Stimulated activated CD4-positive, alpha-beta T cell treated with anti-CD3 and anti-CD28 coated beads, Interleukin-4, amount 100 ng/mL, for 1 hour (primary cell): Measurements from ENCODE around the gene UNK.
"Not testable (repeated sequence)": the region's sequence is repeated elsewhere in the genome, so short reads cannot be mapped to it uniquely, and the experiment has no call there.

Experiments used
- DNase-seq: peaks from one replicate; pipeline ENCODE4 v3.0.0-alpha.2; 2020

Gene UNK

DNA sequence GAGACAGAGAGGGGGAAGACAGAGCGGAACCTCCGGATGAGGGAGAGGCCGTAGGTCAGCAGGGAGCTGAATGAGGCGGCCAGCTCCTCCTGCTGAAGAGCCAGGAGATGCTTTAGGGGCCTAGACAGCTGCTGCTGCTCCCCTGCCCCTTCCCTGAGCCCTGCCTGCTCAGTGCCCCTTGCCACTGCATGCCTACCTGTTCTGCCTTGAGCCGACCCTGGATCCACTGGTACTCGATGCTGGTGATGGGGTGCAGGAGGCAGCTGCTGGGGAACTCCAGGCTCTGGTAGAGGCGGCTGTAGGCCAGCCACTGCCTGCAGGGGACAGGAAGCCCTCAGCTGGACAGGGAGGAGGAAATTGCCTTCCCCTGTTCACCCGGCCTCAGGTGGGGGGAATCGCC lies 52.0 kb downstream of the UNK start:
- DNase-seq, result no peak

- no peak for DNase-seq
These were observed 53.3 kb downstream of the UNK start for GRCh38 chr17:75837899-75838298.

GRCh38 chr17:75838410-75838809 lies 53.8 kb downstream of the UNK start:
- DNase-seq, result no peak

GRCh38 chr17:75839942-75840798 lies 55.6 kb downstream of the UNK start:
- DNase-seq, result no peak

- no peak for DNase-seq
These were observed 56.2 kb downstream of the UNK start for GRCh38 chr17:75840799-75841164.

- no peak for DNase-seq
These were observed 57.8 kb downstream of the UNK start for GRCh38 chr17:75842411-75842810.

GRCh38 chr17:75842963-75843576 lies 58.5 kb downstream of the UNK start:
- DNase-seq, result peak; percentile 40

DNA sequence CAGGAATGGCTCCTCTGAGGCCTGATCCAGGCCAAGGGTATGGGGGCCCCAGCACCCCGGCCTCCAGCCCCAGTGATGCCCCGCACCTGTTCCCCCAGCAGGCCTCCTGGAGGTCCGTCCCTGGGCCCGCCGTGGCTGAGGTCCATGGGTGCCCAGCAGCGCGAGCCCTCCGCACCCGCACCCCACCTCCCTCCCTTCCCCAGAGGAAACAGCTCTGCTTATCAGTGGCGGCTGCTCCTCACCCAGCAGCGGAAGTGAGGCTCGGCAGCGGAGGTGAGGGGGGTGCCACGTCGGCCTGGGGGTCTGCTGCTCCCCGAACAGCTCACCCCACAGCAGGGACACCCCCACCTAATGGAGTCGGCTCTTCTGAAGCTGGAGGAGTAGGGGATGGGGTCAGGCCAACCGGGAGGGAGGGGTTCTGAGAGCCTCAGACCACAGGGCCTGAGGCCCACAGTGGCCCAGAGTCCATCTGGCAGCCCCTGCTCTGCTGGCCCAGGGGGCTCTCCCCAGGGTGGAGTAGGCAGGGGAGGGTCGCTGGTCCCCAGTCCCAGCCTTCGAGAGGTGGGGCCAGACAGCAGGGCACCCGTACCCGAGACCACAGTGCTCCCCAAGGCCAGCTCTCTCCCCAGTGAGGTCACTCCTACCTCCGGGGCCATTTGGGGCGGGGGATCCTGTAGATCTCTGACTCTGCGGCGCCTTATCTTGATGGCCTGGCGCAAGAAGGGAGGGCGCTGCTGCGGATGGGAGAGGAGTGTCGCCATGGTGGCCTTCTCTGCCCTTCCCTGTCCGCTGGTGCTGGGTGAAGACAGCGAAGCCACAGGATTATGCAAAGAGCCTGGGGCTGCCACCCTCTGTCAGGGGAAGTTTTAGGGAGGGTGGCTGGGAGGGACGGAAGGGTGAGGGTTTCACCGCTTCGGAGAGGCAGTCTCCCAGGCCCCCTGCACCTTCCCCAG lies 59.2 kb downstream of the UNK start, which contains the start of gene UNC13D:
TSS of gene UNC13D (minus strand) at position 828 of the 953 bp plus-strand sequence. CDS start at position 761, 67 bp downstream.
- peak; percentile 57 for DNase-seq

DNA sequence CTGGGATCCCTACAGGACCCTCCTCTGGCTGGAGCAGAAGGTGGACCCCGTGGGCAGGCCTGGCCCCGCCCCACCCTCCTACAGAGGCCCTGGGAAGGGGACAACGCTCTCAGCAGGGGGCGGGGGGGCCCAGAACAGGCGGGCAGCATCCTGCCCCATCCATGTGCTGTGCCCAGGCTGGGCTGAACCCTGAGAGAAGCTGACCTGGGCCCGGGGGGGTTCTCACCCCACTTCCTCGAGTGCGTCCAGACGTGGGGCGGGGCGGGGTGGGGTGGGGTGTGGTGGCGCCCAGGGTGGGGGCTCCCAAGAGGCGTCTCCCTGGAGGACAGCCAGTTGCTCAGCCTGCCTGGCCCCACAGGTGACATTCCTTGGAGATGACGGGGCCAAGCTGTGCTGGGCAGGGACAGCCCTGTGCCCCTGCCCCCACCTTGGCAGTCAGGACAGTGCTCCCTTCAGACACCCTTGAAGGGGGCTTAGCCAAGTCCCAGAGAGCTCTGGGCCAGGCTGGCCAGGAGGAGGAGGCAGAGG lies 60.0 kb downstream of the UNK start:
- peak; percentile 28 for DNase-seq

- DNase-seq, result peak; percentile 70
These were observed 60.6 kb downstream of the UNK start for GRCh38 chr17:75845058-75845711.

- no peak for DNase-seq
These were observed 61.5 kb downstream of the UNK start for GRCh38 chr17:75845933-75846691.

DNA sequence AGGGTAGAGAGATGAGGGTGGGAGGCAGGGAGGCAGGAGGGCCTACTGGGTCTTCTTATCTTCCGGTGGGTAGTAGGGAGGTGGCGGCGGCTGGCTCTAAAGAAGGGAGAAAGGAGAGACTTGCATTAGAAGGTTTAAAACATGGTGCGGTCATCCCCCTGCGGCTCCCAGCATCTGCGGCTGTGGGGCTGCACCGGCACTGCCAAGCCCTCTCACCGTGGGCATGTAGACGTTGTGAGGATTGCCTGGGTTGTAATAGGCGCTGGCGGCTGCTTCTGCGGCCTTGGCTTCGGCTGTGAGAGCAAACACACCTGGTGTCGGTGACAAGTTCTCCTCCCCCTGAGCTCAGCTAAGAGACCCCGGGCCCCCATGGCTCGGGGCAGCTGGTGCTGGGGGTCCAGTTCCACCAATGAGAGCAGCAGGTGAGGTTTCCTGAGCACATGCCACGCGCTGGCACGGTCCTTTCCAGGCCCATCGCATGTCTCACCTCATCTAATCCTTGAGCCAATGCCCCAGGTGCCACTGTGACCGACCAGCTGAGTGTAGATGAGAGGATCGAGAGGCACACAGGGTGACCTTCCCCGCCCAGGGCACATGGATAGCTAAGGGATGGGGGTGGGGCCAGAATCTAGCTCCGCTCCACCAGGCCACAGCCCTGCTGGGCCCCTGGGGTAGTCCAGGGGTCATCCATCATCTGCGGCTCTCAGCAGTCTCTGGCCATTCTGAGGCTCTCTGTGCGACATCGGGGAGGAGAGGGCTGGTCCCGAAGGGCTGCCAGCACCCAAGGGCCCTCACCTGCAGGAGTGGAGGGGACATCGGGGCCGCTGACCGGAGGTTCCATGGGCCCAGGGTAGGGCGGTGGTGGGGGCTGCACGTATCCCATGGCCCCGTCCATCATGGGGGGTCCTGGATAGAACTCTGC lies 62.3 kb downstream of the UNK start:
- DNase-seq, result no peak

DNA sequence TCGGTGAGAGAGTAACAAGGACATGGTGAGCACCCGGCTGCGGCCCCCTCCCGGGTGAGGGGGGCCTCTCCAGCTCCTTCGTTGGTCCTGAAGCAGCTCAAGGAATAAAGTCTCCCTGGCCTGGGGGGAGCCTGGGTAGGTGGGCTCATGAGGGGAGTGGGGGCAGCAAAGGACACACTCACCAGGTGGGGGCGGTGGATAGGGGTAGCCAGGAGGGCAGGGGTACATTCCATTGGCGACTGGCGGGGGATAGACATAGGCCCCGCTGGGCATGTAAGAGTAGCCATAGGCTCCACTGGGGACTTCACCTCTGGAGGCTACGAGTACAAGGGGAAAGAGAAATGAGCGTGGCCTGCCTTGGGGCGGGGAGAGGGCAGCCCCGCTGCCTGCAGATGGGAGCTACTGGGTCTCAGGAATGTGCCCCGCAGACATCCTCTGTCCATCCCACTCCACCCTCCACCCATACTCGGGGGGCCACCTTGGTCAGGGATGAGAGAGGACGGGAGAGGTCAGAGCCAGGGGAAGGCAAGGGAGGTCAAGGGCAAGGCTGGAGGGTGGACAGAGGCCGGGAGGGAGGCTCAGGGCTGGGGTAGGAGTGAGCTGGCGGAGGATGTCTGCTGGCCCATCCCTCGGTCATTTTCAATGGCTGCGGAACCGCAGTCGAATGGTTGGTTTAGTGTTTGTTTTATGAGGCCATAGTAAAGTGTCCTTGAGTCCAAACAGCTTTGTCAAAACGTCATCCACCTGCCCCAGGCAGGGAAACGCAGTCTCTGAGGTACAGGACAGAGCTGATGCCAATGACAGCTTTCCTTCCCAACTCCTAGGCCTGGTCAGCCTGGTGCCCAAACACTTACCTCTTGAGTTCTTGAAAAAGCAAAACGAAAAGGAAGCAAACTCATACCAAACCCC lies 63.3 kb downstream of the UNK start:
- no peak for DNase-seq

DNA sequence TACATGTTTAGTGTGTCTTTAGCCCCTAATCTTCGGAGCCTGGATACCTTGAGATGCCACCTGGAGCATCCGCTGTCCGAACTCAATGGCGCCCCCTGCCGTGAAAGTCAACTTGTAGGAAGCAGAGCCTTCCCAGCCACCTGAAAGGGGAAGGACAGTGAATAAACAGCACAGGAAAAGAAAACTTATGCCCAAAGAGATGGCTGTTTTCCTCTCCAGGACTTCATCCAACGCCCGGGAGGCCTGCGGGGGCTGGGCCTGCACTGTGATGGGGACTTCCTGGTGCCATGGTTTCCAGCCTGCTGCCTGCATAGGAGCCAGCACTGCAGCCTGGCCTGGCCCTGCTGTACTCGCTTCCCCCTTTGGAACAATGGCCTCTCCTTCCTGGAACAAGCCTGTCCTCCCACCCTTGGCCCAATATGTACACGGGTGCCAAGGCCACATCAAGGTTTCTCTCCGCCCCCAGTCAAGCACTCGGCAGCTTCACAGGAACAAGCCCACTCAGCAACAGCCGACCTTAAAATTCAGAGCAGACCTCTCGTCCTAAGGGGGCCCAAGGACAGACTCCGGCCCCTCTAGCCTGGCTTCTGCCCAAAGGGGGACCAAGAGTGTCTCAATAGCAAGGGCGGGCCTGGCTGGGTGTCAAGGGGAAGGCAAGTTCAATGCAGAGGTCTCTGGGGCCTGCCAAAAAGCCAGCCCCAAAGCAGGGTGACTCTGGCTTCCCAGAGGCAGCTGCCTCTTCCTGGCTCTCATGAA lies 64.1 kb downstream of the UNK start:
- peak; percentile 87 for DNase-seq

DNA sequence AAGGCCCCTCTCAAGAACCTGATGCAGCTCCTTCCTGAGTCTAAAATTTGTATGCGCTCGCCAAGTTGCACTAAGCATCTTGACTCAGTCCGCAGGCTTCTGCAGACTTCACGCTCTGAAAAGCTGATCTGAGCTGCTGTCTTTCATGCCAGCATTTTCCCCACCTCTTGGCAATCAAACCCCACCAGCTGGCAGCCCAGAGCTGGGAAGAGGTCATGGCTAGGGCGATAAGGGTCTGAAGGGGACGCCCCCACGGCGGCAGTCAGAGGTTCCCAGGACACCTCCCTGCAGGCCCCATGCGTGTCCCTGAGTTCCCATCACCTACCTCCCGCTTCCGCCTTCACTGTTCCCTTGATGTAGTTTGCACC lies 64.7 kb downstream of the UNK start:
- DNase-seq, result no peak

DNA sequence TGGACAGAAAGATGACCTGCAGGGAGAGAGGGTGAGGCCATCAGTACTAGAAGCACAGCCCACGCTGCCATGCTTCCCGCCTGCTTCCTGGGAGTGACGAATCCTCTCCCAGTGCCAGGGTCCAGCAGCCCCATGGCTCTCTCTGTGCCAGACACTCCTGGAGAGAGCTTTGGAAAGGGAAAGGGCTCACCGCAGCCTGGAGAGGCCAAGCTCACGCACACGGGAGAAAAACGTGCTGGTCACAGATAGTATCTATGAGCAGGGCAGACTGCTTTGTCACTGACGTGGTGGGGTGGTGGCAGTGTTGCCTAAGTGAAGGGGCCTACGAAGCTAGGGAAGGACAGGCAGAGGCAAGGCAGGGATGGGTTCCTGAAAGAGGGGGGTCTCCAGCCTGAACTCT lies 65.1 kb downstream of the UNK start:
- DNase-seq, result no peak

DNA sequence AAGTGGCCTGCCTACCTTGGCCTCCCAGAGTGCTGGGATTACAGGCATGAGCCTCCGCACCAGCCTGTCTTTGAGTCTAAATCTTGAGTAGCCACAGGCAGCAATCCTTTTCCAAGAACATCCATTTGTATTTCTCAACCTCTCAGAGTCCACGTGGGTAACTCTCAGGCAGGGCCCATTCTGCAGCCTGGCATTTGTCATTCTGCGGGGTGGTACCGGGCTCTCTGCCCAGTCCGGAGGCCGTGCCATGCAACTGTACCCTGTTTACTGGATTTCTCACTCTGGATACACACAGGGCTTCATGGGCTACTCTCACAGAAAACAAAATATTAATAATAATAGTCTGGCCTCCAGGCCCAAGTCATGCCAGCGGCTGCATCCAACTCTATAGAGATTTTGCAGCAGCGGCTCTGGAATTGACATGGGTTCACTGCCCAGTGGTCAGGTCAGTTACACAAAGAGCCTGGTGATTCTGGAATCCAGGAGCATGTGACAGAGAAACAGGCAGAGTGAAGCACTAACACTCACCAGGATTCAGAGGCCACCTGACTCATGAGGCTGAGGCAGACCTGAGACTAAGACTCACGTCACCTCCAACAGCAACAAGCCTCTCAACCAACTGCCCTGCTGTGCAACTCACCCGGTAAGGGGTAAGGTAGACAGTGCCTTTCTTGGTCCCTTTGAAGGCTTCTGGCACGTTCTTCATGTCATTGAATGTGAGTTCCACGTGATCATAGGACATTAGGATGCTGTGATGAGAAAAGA lies 66.5 kb downstream of the UNK start:
- no peak for DNase-seq

GRCh38 chr17:75851693-75851991 lies 67.0 kb downstream of the UNK start:
- DNase-seq, result not testable (repeated sequence)
